GM12878 (cell line): ENCODE measurements around the gene ARGLU1. TPM values are rescaled to one million over a fixed set of nuclear protein-coding genes. Genes with fewer than 3 reads are reported as not detected.

Experiments
- BACH1 ChIP-seq: fragments of 450-650 bp; IDR thresholded peaks from 2 replicates; pipeline ENCODE4 v1.6.1; 2017; ENCODE audit warnings: mild to moderate bottlenecking, borderline replicate concordance
- BMI1 ChIP-seq: fragments of 450-650 bp; IDR thresholded peaks from 2 replicates; pipeline ENCODE4 v1.6.1; 2016; ENCODE audit warnings: mild to moderate bottlenecking, moderate library complexity, borderline replicate concordance
- CBX5 ChIP-seq: sonication (generic); IDR thresholded peaks from 2 replicates; pipeline ENCODE4 v1.6.1; 2016; ENCODE audit warnings: low read depth, moderate library complexity, mild to moderate bottlenecking, inconsistent platforms
- CHD4 ChIP-seq: fragments of 200-600 bp; sonication (generic); IDR thresholded peaks from 2 replicates; pipeline ENCODE4 v1.6.1; 2016; ENCODE audit warnings: mild to moderate bottlenecking
- GABPA ChIP-seq: IDR thresholded peaks from 2 replicates; pipeline ENCODE4 v1.6.1; 2014; ENCODE audit warnings: antibody characterized with exemption, low read depth, mild to moderate bottlenecking, inconsistent platforms
- IKZF1 ChIP-seq: fragments of 450-650 bp; conservative IDR thresholded peaks from 2 replicates; pipeline ENCODE4 v1.6.1; 2017; ENCODE audit warnings: antibody characterized with exemption, mild to moderate bottlenecking
- KAT2A ChIP-seq: conservative IDR thresholded peaks from 2 replicates; pipeline ENCODE4 v1.6.1; 2011; ENCODE audit warnings: low read depth, low read length; ENCODE audit not compliant: control insufficient read depth
- POLR2AphosphoS5 ChIP-seq: IDR thresholded peaks from 2 replicates; pipeline ENCODE4 v1.6.1; 2011; ENCODE audit warnings: mild to moderate bottlenecking, low read length, inconsistent platforms
- RB1 ChIP-seq: fragments of 450-650 bp; formaldehyde crosslinking; IDR thresholded peaks from 2 replicates; pipeline ENCODE4 v1.6.1; 2017; ENCODE audit warnings: mild to moderate bottlenecking, borderline replicate concordance
- RELB ChIP-seq: fragments of 450-650 bp; IDR thresholded peaks from 2 replicates; pipeline ENCODE4 v1.6.1; 2017; ENCODE audit warnings: low read depth, mild to moderate bottlenecking, moderate library complexity
- SREBF2 ChIP-seq: IDR thresholded peaks from 2 replicates; pipeline ENCODE4 v1.6.1; 2012; ENCODE audit warnings: mild to moderate bottlenecking, low read length
- SUZ12 ChIP-seq: fragments of 200-600 bp; sonication (generic); IDR thresholded peaks from one replicate; pipeline ENCODE4 v1.6.1; 2018; ENCODE audit warnings: antibody characterized with exemption, mild to moderate bottlenecking; ENCODE audit not compliant: unreplicated experiment
- TARDBP ChIP-seq: IDR thresholded peaks from 2 replicates; pipeline ENCODE4 v1.6.1; 2016; ENCODE audit warnings: borderline replicate concordance
- TCF12 ChIP-seq: IDR thresholded peaks from 2 replicates; pipeline ENCODE4 v1.6.1; 2011; ENCODE audit warnings: low read depth, mild to moderate bottlenecking, low read length
- USF2 ChIP-seq: IDR thresholded peaks from 2 replicates; pipeline ENCODE4 v1.6.1; 2011; ENCODE audit warnings: low read depth, low read length, improper control_type of control experiment, borderline replicate concordance
- ZNF217 ChIP-seq: fragments of 450-650 bp; IDR thresholded peaks from 2 replicates; pipeline ENCODE4 v1.6.1; 2017; ENCODE audit warnings: antibody characterized with exemption, mild to moderate bottlenecking
- polyA plus RNA-seq, 11 experiments: library from polyadenylated mRNA; depleted of rRNA in 4 of 11; unstranded in 6 of 11; stranded (reverse) in 5 of 11; fragments of >200 nt; fragmentation: Nextera tagmentation in 4 of 11; fragmentation: Illumina TruSeq in 1 of 11; extraction: Ambion mirVana in 4 of 11; extraction: Trizol in 1 of 11; gene quantifications; 1 replicate in 1 of 11; 2 replicates in 10 of 11; pipeline versions ENCODE4 v1.2.1 to v1.2.3, GENCODE V29; 2011 to 2016; ENCODE audit warnings: inconsistent platforms in 2 of 11, missing spikeins in 2 of 11, low read depth in 1 of 11
- total RNA-seq, 4 experiments: library from RNA; depleted of rRNA in 3 of 4; stranded (reverse); fragments of >200 nt in 3 of 4; fragmentation: Illumina TruSeq in 1 of 4; extraction: Trizol in 1 of 4; gene quantifications; 2 replicates each; pipeline versions ENCODE4 v1.2.1 to v1.2.3, GENCODE V29; 2013 to 2021
- TF ChIP-seq, protein P1 (sequence below): fragments of 450-650 bp; IDR thresholded peaks from 2 replicates; pipeline ENCODE4 v1.6.1; 2017; ENCODE audit warnings: mild to moderate bottlenecking, moderate library complexity
- TF ChIP-seq, protein P2 (sequence below): fragments of 450-650 bp; IDR thresholded peaks from 2 replicates; pipeline ENCODE4 v1.6.1; 2017; ENCODE audit warnings: mild to moderate bottlenecking
- TF ChIP-seq, protein P3 (sequence below): fragments of 450-650 bp; formaldehyde crosslinking; IDR thresholded peaks from 2 replicates; pipeline ENCODE4 v1.4.0; 2022; ENCODE audit warnings: mild to moderate bottlenecking, moderate library complexity

The ARGLU1 gene
- total and polyA plus RNA-seq, 10 of the 15 experiments (the other 5 are each of a cell fraction or from before 2014, with no cell fraction given) = 47.1 to 197 (median 98.3) TPM

- TF ChIP-seq, protein P1, sequence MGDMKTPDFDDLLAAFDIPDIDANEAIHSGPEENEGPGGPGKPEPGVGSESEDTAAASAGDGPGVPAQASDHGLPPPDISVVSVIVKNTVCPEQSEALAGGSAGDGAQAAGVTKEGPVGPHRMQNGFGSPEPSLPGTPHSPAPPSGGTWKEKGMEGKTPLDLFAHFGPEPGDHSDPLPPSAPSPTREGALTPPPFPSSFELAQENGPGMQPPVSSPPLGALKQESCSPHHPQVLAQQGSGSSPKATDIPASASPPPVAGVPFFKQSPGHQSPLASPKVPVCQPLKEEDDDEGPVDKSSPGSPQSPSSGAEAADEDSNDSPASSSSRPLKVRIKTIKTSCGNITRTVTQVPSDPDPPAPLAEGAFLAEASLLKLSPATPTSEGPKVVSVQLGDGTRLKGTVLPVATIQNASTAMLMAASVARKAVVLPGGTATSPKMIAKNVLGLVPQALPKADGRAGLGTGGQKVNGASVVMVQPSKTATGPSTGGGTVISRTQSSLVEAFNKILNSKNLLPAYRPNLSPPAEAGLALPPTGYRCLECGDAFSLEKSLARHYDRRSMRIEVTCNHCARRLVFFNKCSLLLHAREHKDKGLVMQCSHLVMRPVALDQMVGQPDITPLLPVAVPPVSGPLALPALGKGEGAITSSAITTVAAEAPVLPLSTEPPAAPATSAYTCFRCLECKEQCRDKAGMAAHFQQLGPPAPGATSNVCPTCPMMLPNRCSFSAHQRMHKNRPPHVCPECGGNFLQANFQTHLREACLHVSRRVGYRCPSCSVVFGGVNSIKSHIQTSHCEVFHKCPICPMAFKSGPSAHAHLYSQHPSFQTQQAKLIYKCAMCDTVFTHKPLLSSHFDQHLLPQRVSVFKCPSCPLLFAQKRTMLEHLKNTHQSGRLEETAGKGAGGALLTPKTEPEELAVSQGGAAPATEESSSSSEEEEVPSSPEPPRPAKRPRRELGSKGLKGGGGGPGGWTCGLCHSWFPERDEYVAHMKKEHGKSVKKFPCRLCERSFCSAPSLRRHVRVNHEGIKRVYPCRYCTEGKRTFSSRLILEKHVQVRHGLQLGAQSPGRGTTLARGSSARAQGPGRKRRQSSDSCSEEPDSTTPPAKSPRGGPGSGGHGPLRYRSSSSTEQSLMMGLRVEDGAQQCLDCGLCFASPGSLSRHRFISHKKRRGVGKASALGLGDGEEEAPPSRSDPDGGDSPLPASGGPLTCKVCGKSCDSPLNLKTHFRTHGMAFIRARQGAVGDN = no peak
- TF ChIP-seq BMI1 = no peak
- no peak for TF ChIP-seq SUZ12
- TF ChIP-seq CBX5 = no peak
- no peak for TF ChIP-seq KAT2A
- no peak for TF ChIP-seq GABPA
- no peak for TF ChIP-seq RB1
- TF ChIP-seq POLR2AphosphoS5 = no peak
- TF ChIP-seq IKZF1 = no peak
- TF ChIP-seq ZNF217 = no peak
- TF ChIP-seq RELB = no peak
- no peak for TF ChIP-seq CHD4
- no peak for TF ChIP-seq SREBF2
- TF ChIP-seq, protein P2, sequence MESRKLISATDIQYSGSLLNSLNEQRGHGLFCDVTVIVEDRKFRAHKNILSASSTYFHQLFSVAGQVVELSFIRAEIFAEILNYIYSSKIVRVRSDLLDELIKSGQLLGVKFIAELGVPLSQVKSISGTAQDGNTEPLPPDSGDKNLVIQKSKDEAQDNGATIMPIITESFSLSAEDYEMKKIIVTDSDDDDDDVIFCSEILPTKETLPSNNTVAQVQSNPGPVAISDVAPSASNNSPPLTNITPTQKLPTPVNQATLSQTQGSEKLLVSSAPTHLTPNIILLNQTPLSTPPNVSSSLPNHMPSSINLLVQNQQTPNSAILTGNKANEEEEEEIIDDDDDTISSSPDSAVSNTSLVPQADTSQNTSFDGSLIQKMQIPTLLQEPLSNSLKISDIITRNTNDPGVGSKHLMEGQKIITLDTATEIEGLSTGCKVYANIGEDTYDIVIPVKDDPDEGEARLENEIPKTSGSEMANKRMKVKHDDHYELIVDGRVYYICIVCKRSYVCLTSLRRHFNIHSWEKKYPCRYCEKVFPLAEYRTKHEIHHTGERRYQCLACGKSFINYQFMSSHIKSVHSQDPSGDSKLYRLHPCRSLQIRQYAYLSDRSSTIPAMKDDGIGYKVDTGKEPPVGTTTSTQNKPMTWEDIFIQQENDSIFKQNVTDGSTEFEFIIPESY = no peak
- TF ChIP-seq TCF12 = no peak
- no peak for TF ChIP-seq BACH1
- TF ChIP-seq TARDBP = no peak
- TF ChIP-seq USF2 = no peak
- TF ChIP-seq, protein P3, sequence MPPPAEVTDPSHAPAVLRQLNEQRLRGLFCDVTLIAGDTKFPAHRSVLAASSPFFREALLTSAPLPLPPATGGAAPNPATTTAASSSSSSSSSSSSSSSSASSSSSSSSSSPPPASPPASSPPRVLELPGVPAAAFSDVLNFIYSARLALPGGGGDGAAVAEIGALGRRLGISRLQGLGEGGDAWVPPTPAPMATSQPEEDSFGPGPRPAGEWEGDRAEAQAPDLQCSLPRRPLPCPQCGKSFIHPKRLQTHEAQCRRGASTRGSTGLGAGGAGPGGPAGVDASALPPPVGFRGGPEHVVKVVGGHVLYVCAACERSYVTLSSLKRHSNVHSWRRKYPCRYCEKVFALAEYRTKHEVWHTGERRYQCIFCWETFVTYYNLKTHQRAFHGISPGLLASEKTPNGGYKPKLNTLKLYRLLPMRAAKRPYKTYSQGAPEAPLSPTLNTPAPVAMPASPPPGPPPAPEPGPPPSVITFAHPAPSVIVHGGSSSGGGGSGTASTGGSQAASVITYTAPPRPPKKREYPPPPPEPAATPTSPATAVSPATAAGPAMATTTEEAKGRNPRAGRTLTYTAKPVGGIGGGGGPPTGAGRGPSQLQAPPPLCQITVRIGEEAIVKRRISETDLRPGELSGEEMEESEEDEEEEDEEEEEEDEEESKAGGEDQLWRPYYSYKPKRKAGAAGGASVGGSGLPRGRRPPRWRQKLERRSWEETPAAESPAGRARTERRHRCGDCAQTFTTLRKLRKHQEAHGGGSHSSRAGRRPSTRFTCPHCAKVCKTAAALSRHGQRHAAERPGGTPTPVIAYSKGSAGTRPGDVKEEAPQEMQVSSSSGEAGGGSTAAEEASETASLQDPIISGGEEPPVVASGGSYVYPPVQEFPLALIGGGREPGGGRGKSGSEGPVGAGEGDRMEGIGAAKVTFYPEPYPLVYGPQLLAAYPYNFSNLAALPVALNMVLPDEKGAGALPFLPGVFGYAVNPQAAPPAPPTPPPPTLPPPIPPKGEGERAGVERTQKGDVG (CRISPR knock-in tag) = no peak
These were observed 34.6 kb downstream of the ARGLU1 start (continued) for GRCh38 chr13:106533101-106533942.
